Activated CD8-positive, alpha-beta memory T cell treated with anti-CD3 and anti-CD28 coated beads for 24 hours (primary cell): Measurements from ENCODE around the gene CD28.
A peak's percentile ranks its signal among the peaks of the same experiment; 100 is the strongest.

Experiments
- DNase-seq: peaks from one replicate; pipeline ENCODE4 v3.0.0-alpha.2; 2020

The CD28 gene

DNA sequence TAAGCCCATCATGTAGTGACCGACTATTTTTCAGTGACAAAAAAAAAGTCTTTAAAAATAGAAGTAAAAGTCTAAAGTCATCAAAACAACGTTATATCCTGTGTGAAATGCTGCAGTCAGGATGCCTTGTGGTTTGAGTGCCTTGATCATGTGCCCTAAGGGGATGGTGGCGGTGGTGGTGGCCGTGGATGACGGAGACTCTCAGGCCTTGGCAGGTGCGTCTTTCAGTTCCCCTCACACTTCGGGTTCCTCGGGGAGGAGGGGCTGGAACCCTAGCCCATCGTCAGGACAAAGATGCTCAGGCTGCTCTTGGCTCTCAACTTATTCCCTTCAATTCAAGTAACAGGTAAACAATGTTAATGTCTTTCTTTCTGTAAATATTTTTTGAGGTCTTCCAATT is at the start of gene CD28:
Gene CD28, plus strand, starts transcription at position 237 of the 400 bp plus-strand sequence. Its CDS starts 58 bp downstream, at position 295.
- DNase-seq = peak; percentile 87

- no peak for DNase-seq
Measured at GRCh38 chr2:203659331-203660049, 46.9 kb upstream of the CD28 start.

DNA sequence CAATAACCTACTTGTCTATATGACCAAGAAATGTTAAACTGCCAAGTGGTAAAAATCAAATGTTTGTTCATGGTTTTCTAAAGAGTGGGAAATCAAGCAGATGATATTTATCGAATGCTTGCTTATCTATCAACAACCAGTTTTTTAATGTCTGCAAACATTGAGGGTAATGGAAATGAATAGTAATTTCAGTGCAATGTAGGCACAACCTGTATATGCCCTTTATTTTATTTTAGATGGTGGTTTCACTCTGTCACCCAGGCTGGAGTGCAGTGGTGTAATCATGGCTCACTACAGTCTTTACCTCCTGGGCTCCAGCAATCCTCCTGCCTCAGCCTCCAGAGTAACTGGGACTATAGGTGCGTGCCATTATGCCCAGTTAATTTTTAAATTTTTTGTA is 46.0 kb upstream of the CD28 start:
- DNase-seq = no peak

DNA sequence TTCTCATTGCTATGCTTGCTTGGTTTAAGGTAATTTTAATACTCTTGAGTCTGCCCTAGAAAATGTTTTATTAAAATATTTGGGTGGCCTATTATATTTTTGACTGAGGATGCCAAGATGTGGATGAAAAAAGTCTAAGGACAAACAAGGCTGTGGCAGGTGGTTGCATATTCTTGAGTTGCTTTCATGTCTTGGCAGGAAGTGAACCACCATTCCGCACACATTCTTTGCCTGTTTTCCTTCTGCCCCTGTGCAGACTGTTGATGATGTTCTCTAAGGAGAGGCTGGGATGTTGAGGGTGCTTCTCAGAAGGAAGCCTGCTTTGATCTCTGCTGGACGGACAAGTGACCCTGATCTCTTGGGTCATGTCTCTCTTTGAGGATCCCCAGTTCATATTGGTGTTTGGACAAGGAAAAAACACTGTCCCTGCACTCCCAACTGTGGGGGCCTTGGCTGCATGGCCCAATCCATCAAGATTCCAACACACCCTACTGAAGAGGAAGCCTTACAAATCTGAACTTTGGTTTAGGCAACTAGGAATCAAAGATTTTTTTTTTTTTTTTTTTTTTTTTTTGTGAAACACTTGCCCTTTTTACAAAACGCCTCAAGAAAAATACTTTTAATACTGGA is 45.0 kb upstream of the CD28 start:
- DNase-seq = no peak

DNA sequence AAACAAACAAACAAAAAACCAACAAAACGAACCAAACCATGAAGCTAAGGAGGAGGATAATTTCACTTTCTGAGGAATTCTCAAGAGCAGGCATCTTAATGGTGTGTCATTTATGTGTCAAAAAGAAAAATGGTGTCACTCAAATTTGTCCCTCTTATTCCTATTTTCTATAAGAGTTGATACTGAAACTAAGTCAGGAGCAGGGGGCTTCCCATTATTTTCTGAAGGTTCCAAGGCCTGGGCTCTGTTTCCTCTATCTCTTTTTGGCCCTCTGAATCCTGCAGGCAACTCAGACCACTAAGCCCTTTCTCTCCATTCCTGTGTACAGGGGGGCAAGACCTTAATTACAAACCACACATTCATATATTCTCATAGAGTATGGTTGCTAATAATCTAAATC is 44.0 kb upstream of the CD28 start:
- DNase-seq = no peak

DNA sequence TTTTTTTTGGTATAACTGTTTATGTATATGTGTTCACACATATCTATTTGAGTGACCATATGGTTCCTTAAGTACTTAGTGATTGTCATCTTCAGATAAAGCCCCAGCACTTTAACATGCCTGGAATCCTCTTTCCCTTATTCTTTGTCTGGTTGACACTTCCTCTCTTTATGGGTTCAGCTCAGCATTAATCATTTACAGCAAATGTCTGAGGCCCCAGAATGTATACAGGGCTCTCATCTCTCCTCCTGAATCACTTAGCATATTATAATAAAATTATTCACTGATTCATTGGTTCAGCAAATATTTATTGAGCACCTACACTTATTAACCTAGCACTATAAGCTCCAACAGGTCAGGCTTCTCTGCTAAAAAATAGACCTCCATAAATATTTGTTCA is 43.5 kb upstream of the CD28 start:
- no peak for DNase-seq

- DNase-seq = no peak
Measured at GRCh38 chr2:203664029-203664755, 42.2 kb upstream of the CD28 start.

DNA sequence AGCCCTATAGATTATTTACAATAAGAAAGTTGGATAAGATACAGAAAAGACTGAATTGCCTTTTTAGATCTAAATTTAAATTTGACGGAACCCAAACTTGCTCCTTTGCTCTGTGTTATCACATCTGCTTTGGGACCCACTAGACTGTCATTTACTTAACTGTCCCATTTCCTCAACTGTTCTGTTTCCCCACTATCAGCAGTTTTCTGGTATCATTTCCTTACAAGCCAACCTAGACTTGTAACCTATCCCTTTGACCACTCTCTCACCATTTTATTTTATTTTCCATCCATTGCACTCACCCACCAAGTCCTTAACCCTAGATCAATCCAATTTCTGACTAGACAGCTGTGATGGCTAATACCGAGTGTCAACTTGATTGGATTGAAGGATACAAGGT is 38.6 kb upstream of the CD28 start:
- no peak for DNase-seq

DNA sequence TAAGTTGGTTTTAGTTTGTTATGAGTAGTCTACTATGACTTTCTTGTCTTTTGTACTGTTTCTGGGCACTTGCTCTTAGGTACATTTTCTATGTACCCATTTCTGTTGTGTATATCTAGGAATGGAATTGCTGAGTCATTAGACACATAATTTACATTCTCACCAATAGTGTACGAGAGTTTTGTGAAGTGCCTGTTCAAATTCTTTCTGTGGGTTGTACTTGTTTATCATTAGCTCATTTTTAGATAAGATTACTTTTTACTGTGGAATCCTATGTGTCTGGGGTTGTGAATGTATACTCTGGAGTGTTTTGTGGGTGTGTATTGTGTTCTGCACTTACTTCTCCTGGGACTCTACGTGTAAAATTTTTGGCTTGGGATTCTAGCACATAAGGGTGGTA is 36.6 kb upstream of the CD28 start:
- DNase-seq = no peak

- DNase-seq = no peak
Measured at GRCh38 chr2:203670939-203671338, 35.5 kb upstream of the CD28 start.

DNA sequence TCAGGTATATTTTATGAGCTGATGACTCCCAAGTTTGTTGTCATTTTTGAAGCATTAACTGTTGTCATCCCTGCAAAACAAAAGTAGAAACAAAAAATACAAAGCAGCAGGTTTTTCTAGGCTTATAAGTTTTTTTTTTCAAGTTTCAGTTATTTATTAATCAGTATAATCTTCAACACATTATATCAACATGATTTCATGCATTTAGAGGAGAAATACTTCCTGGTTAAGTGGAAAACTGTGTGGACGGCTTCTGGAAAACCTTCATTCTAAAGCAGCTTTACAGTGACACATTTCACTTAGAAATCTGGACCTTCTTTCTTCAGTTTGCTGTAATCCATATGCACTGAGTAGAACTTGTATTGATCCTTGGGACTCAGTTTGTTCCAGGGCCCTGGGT is 34.6 kb upstream of the CD28 start:
- no peak for DNase-seq

DNA sequence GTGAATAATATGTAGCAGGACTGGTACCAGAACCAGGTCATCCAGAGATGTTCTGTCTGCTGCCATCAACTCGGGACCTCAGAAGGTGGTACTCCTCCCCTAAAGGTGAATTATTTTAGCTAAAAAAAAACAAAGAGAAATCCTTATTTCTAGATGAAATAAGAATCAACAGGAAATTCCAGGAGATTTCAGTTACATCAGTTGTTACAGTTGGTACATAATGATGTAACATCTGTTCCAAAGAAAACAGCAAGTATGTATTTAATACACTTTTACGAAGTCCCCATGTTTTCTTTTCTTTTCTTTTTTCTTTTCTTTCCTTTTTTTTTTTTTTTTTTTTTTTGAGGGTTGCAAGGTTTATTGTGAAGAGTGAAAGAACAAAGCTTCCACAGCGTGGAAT is 33.6 kb upstream of the CD28 start:
- DNase-seq = no peak

- DNase-seq = no peak
Measured at GRCh38 chr2:203673933-203674332, 32.5 kb upstream of the CD28 start.

DNA sequence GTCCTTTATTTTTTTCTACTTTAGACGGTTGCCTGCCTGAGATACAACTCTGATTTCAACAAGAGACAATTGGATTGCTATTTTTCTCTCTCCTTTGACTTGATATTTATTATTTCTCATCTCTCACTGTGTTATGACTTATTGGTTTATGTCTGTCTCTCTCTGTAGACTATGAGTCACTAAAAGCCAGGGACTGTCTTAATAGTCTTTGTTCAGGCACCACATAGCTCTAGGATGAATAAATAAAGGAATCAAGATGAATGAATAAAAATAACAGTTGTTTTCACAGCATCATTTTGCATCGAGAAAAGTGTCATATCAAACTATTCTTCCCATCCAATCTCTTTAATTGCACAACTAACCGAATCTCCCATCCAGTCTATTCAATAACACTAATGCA is 31.4 kb upstream of the CD28 start:
- DNase-seq = no peak

DNA sequence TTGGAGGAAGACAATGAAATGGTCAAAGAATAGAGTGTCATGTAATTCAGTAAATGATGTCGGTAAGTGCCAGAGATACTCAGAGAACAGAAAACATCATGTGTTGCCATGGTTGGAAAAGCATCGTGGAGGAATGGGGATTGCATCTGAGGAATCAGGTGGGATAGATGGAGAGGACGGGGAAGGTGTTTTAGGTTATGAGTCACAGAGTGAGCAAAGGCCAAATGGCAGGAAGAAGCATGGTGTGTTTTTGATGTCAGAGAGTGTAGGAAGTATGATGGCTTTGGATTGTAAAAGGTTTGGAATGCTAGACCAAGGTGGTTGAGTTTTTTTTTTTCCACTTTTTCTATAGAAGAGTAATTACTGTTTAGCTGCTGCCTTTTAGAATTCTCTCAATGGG is 27.5 kb upstream of the CD28 start:
- DNase-seq = no peak

- DNase-seq = no peak
Measured at GRCh38 chr2:203679401-203679800, 27.0 kb upstream of the CD28 start.

DNA sequence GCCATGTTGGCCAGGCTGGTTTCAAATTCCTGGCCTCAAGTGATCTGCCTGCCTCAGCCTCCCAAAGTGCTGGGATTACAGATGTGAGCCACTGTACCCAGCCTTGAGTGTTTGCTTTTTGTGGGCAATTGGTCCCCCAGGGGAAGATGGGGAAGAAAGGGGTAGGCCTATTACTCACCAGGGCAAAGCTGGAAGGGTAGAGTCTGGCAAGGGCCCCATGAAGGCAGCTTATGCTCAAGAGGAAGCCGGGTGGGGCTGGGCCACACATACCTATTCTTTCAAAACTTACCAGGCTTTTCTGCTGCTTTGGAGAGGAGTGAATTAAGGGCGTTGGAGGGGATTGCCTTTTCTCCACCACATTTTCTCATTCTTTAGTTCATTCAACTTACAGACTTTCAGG is 24.5 kb upstream of the CD28 start:
- no peak for DNase-seq

- no peak for DNase-seq
Measured at GRCh38 chr2:203682688-203683130, 23.7 kb upstream of the CD28 start.

- DNase-seq = no peak
Measured at GRCh38 chr2:203683421-203683820, 23.0 kb upstream of the CD28 start.

DNA sequence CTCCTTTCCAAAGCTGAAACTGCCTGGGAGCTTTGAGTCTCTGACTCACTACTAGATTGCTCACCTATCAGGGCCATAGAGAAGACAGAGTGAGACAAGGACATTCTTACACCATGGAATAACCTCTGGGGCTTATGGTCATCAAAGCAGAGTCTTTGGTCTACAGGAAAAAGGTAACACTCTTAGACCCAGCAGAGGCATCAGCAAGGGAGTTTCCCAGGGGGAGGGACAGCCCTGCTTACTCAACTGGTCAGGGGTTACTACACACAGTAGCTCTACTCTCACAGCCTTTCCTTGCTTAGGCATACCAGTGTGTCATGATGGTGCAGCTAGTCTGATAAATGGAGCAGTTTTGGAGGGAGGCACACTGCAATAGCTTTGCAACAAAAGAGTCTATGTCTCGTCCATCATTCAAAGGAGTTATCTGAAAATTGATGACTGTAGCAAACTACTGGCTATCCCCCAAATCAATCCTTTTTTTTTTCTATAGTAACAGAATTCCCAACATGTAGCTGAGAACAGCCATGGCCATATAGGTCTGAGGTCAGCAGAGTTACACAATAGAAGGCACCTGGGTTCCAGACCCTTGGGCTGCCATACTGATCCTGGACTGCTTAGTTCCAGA is 22.4 kb upstream of the CD28 start:
- DNase-seq = no peak

DNA sequence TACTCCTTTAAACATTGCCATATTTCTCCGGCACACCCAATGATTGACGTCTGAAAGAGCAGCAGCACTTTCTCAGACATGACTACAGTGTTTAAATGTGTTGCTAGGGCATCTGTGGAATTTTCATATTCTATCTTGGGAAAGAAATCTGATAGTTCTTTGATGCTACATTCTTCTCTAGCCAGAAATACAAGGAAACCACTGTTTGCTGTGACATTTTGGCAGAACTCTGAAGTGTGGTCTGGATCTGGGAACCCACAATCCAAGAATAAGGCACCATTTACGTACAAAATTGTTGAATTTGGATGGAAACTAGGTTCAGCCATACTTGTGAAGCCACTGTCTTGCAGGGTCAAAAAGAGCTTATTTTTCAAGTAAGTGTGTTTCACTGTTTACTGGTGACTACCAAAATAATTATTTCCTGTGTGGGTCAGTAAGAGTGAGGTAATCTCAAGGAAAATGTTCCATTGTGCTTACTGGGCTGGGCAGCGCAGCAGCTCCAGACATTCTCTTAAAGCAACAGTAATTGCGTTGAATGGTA is 21.3 kb upstream of the CD28 start:
- DNase-seq = no peak

DNA sequence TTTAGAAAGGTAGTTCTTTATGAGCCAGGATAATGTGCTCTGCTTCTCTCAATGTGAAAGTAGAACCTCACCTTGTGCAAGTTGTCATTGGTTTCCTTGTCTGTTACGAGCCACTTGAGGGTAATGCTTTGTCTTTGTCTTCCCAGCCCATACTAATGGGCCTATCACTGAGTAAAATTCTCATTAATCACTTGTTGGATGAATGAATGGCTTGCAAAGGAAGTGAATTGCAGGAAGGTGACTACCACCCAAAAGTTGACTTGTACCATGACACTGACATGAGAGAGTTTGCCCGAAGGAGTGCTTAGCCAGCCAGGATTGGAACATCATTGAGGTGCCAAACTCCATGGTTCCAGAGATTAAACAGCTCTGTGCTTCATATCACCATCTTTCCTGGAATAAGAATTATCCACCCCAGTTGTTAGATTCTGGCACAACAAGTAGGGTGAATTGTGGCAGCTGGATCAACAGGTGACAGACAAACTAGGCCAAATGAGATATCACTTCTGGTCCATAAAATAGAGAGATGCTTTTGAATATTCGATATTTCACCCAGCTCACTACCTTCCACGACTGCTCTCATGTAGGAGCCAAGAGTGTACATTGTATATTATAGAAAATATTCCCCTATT is 20.5 kb upstream of the CD28 start:
- DNase-seq = no peak

DNA sequence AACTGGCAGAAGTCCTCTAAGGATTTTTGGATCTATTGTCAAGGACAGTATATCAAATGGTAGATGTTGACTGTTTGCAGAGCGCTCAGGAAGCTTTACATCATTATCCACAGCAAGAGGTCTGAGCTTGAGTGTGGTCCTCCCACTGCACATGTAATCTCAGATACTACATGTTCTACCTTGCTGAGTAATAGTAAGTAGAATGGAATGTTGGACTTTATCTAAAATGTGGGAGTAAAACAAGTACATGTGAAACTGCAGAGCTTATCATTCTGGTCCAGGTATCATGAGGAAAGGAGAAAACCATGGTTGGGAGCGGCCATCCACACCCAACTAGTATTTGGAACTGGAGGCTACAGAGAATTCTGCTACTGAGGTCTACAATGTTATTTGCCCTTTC is 19.3 kb upstream of the CD28 start:
- DNase-seq = no peak
